Endothelial cell (in vitro differentiated cells): ENCODE data around the gene ADAM30. TPM values are rescaled to one million over a fixed set of nuclear protein-coding genes. Genes with fewer than 3 reads are reported as not detected.

Experiments
- DNase-seq: peaks from one replicate; pipeline ENCODE4 v3.0.0; 2021; ENCODE audit warnings: low spot score
- H3K27ac Mint-ChIP-seq: one replicate; pipeline ENCODE4 v1.8.0; 2021; ENCODE audit warnings: mixed read lengths, inconsistent platforms; ENCODE audit not compliant: unreplicated experiment
- H3K27me3 Mint-ChIP-seq: one replicate; pipeline ENCODE4 v1.8.0; 2021; ENCODE audit warnings: mild to moderate bottlenecking, moderate library complexity, mixed read lengths, inconsistent platforms; ENCODE audit not compliant: unreplicated experiment
- H3K36me3 Mint-ChIP-seq: one replicate; pipeline ENCODE4 v1.8.0; 2021; ENCODE audit warnings: mild to moderate bottlenecking, low read depth, mixed read lengths, inconsistent platforms; ENCODE audit not compliant: unreplicated experiment
- H3K4me1 Mint-ChIP-seq: one replicate; pipeline ENCODE4 v1.8.0; 2021; ENCODE audit warnings: mild to moderate bottlenecking, mixed read lengths, inconsistent platforms; ENCODE audit not compliant: unreplicated experiment
- H3K4me3 Mint-ChIP-seq: one replicate; pipeline ENCODE4 v1.8.0; 2021; ENCODE audit warnings: mild to moderate bottlenecking, mixed read lengths, inconsistent platforms; ENCODE audit not compliant: unreplicated experiment
- H3K9me3 Mint-ChIP-seq: one replicate; pipeline ENCODE4 v1.8.0; 2021; ENCODE audit warnings: mixed read lengths, inconsistent platforms; ENCODE audit not compliant: unreplicated experiment
- CTCF ChIP-seq: fragments of 200-600 bp; sonication (generic); IDR thresholded peaks from one replicate; pipeline ENCODE4 v1.5.0; 2021; ENCODE audit warnings: antibody characterized with exemption; ENCODE audit not compliant: unreplicated experiment
- total RNA-seq: library from RNA; stranded (reverse); fragmentation: NEBNext Ultra II Directional; extraction: Animal tissue kit (Norgen Biotek cat#: 25700); gene quantifications from one replicate; pipeline ENCODE4 v1.2.1, GENCODE V29; 2021; ENCODE audit not compliant: unreplicated experiment

The ADAM30 gene
- total RNA-seq, 1 donor from 2014 or later: not detected

- Mint-ChIP-seq H3K27ac (peak overlapping the region; percentile 4), H3K4me3 (no peak overlapping the region), H3K36me3 (peaks cover 27% of the 10 kb centered on the region), H3K4me1 (peaks cover 18% of the 10 kb centered on the region), H3K9me3 (no peaks in the 10 kb centered on the region), H3K27me3 (no peaks in the 10 kb centered on the region)
- no peak for DNase-seq
- TF ChIP-seq CTCF: no peak
These were observed 21.2 kb upstream of the ADAM30 start for GRCh38 chr1:119917304-119918055.

DNA sequence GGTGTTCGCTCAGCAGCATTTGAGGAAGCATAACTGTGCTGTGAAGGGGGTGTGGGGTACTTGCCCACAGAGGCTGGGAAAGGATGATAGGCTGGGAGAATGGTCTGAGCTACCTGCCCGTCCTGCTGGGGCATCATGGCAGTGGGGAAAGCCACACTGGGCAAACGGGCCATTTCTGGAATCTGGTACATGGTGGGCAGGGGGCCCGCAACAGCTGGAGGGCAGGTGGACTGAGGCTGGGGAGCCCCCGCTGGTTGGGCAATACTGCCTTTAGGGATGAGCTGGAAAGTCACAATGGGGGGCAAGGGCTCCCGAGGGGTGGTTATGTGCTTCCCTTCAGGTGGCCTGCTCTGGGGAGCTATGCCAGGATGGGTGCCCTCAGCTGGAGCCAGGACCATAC is 19.2 kb upstream of the ADAM30 start:
- no peak for DNase-seq
- no peak overlapping the region for H3K4me3 Mint-ChIP-seq
- TF ChIP-seq CTCF: no peak
- H3K9me3 Mint-ChIP-seq: no peaks in the 10 kb centered on the region
- H3K27ac Mint-ChIP-seq: no peak overlapping the region
- H3K36me3 Mint-ChIP-seq: peaks cover 20% of the 10 kb centered on the region
- peaks cover 16% of the 10 kb centered on the region for H3K4me1 Mint-ChIP-seq
- no peaks in the 10 kb centered on the region for H3K27me3 Mint-ChIP-seq

DNA sequence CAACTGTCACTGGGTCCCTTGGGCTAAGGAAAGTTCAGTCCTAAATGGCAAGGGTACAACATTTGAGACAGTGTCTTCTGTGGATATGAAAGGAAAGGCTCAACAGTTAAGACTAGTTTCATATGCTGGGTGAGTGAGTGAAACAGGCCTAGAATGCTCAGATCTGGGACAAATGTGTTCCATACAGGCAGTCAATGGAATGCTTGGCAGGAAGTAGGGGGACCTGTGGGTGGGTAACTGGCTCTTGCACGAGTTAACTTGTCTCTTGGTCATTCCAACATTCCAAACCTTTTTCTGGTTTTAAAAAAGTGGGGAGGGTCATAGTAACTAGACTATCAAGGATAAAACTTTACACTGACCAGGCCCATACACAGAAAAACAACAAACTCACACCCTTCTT is 17.8 kb upstream of the ADAM30 start:
- no peak for DNase-seq
- Mint-ChIP-seq H3K4me1 (peaks cover 11% of the 10 kb centered on the region), H3K27ac (no peak overlapping the region), H3K36me3 (peaks cover 20% of the 10 kb centered on the region), H3K27me3 (no peaks in the 10 kb centered on the region), H3K9me3 (no peaks in the 10 kb centered on the region), H3K4me3 (no peak overlapping the region)
- TF ChIP-seq CTCF: no peak

DNA sequence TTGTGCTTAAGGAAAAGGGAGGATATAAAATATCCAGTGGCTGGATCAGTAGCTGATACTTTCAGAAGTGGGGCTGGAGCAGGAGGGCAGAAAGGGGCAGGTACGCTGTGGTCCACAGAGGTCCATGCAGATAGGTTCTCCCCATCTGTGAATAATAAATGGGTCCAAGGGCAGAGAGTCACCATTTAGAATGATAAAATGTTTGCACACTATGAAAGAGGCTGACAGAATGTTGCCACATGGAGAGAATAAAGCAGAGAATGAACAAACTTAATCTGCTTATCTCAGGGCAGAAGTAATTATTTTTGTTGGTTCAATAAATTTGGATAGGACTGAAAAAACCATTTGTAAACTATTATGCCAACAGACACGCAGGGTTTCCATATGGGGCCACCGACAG is 16.6 kb upstream of the ADAM30 start:
- peaks cover 20% of the 10 kb centered on the region for H3K36me3 Mint-ChIP-seq
- H3K9me3 Mint-ChIP-seq: no peaks in the 10 kb centered on the region
- H3K4me1 Mint-ChIP-seq: peaks cover 11% of the 10 kb centered on the region
- DNase-seq: no peak
- no peak overlapping the region for H3K4me3 Mint-ChIP-seq
- no peaks in the 10 kb centered on the region for H3K27me3 Mint-ChIP-seq
- H3K27ac Mint-ChIP-seq: no peak overlapping the region
- no peak for TF ChIP-seq CTCF

DNA sequence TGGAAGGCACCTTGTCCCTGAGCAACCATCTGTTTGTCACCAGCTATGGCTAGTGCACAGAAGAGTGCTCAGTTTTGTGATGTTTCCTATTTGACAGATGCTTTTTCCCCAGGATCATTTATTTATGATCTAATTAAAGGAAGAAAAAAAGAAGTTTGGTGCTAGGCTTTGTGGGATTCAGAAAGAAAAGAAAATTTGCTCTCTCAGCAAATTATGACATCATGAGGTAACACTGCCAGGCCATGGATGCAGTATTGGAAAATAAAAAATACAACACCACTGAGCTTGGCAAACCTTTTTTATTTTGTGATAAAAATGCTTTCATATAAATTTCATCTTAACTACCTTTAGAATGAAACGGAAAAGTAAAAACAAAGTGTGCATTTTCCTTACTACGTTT is 15.5 kb upstream of the ADAM30 start:
- DNase-seq: no peak
- Mint-ChIP-seq H3K4me1 (peaks cover 1% of the 10 kb centered on the region), H3K27me3 (no peaks in the 10 kb centered on the region), H3K4me3 (no peak overlapping the region), H3K36me3 (peaks cover 15% of the 10 kb centered on the region), H3K9me3 (no peaks in the 10 kb centered on the region), H3K27ac (no peak overlapping the region)
- TF ChIP-seq CTCF: no peak
